ENCODE measurements around the gene SSR2.

GRCh38 chr1:155975375-155976061 is 45.2 kb downstream of the SSR2 start:
- TF ChIP-seq POLR2AphosphoS5 (IDR thresholded peaks at IDR 0.05; ENCODE audit: borderline replicate concordance, low read depth, low read length), result no peak
- no peak for TF ChIP-seq EZH2 (IDR thresholded peaks at IDR 0.05)
- TF ChIP-seq FOXP2 (optimal IDR thresholded peaks at IDR 0.05; ENCODE audit: control extremely low read depth, extremely low read length, insufficient read depth), result no peak

Data from SK-N-MC (cell line).